Stimulated activated CD8-positive, alpha-beta memory T cell treated with anti-CD3 and anti-CD28 coated beads, Interleukin-7, amount 100 ng/mL, for 1 hour (primary cell): ENCODE data around the gene NOP9.
"Not testable (repeated sequence)": the region's sequence is repeated elsewhere in the genome, so short reads cannot be mapped to it uniquely, and the experiment has no call there.

Experiments used
- DNase-seq, 2 donors: peaks; one replicate each; pipeline ENCODE4 v3.0.0-alpha.2; 2020; ENCODE audit warnings: low read depth in 2 of 2

The NOP9 gene

DNA sequence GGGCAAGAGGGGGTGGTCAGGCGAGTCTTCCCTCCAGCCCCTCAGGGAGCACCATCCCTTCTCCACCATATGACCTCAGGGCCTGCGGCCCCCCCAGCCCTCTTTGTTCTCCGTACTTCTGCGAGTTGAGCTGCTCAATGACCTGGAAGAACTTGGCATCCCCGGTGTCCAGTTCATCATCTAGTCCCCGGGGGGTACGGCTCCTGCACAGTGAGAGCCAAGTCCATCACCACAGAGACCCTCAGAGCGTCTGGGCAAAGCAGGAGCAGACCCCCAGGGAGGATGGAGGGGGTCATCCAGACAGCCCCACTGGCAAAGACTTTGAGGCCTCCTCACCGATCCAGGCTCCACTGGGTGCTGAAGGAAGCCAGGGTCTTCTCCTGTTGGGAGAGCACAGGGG lies 26.3 kb downstream of the NOP9 start:
- DNase-seq = no peak

- no peak for DNase-seq
Measured at GRCh38 chr14:24327303-24327702, 27.7 kb downstream of the NOP9 start.

DNA sequence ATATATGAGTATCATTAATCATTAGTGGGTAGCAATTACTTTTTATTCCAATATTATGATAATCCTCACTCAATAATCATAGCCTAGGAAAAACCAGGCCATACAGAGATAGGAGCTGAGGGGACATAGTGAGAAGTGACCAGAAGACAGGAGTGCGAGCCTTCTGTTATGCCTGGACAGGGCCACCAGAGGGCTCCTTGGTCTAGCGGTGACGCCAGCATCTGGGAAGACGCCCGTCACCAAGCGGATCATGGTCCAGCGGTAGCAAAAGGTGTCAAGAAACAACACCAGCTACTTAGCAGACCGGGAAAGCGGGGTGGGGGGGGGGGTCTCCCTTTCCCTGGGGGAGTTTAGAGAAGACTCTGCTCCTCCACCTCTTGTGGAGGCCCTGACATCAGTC lies 28.3 kb downstream of the NOP9 start:
- DNase-seq = not testable (repeated sequence)

DNA sequence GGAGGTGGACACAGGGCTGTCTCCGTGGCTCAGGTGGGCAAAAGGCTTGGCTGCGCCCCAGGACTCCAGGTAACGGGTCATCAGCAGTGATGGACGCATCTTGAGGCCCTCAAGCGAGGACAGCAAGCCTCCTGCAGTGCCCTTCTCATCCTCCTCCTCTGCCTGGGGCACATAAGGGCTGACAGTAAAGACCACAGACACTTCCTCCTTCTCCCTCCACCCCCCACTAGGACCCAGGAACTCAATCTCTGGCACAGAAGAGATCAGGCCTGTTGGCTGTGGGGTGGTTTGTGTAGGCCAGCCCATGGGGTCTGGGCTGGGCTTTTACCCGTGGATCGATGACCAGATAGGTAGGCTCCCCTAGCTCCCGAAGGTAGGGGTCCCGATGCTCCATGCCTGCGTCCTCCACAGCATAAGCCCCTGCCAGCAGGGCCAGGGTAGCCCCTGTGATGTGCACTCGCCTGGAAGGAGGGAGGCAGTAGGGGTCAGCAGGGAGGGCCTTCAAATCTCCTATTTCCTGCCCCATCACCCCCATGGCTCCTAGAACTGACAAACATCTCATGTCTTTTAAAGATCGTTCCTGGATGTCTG lies 29.5 kb downstream of the NOP9 start:
- no peak for DNase-seq

- peak; percentile 33 to 58 for DNase-seq
Measured at GRCh38 chr14:24329736-24330135, 30.1 kb downstream of the NOP9 start.

DNA sequence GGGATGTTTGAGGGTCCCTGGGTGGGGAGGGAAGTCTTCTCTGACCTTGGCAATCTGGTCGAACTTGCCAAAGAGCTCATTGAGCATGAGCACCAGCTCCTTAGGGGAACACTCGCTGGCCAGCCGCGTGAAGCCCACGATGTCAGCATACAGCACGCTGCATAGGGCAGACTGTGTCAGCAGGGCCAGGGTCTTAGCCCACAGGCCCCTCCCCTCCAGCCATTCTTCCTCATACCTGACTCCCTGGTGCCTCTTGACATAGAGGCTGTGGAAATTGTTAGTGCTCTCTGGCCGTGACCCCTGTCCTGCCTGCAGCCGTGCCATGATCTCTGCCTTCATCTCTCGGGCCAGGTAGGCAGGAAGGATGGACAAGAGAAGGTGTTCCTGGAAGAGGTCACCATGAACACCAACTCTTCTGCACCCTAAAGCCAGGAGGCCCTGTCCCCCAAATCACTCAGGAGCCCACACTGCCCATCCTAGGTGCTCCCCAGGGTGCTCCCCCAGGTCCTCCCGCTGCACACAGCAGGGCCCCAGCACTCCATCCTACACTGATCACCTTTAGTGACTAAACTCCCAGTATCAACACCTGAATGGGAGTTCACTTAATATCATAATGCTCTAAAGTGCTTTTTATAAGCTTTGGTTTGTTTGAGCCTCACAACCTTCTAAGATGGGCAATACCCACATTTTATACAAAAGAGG lies 31.5 kb downstream of the NOP9 start:
- DNase-seq = no peak

GRCh38 chr14:24331731-24332267 lies 32.1 kb downstream of the NOP9 start:
- DNase-seq = no peak

- peak; percentile 59 to 65 for DNase-seq
Measured at GRCh38 chr14:24332268-24332993, 32.8 kb downstream of the NOP9 start.

DNA sequence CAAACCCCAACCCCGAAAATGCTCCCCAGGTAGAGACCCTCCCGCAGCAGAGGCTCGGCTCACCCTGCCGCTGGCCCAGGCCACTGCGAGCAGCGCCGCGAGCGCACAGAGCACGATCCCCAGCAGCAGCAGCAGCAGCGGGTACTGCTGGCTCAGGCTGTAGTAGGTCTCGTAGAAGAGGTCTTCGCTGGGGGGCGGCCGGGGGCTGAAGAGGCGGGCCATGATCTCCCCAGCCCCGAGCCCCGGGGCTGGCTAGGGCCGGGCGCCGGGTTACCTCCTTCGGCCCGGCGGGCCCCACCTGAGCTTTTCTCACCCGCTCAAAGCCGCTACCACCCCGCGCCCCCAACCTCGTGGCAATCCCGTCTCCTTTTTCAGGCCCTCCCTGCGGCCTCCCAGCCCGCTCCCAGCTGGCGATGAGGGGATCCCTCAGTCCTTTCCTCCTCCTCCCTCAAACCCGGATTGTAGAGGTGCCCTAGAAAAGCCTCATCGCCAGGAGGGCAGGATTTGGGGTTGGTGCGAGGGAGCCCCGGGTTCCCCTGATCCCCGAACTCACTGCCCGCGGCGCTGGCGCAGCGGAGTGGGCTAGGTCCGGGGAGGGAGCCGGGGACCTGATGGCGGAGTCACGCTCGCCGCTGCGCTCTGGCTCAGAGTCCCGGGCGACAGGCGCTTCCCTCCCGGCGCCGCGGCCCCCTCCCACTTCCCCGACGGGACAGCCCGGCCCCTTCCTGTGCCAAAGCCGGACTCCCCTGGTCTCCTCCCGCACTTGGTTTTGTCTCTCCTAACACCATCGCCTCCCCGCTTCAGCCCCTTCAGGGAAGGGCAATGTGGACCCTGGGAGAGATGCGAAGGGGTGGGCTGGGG lies 35.0 kb downstream of the NOP9 start, which contains the start of gene ADCY4:
TSS of gene ADCY4 (minus strand) at position 641 of the 861 bp plus-strand sequence. CDS start at position 222, 419 bp downstream.
- no peak for DNase-seq

DNA sequence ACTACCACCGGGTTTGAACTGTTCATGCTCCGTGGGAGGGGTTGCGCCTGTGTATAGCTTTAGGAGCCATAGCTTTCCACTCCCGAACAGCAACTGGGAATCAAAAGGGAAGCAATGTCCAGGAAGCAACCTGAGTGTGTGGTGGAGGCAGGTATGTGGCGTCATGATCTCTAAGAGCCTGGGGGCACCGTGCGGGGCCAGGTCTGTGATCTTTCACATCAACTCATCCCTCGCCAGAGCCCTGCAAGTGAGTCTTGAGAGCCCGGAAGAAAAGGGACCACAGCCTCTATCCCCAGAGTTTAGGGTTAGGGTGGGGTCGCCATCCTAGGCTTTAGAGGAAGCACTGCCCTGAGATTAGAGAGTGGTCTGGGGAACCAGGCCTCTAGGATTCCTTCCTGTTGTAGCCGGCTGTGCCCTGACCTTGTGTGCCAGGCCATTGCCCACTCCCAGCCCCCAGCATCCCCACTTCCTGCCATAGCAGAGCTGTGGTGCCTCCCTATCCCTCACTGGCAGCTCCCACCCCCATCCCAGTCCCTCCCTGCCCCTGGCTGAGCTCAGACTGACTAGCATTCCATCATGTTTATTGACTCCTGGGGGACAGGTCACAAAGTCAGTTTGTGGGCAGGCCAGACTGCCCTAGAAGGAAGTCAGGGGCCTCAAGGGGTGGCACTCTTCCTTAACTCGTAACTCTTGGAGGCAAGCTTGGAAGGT lies 36.0 kb downstream of the NOP9 start:
- no peak for DNase-seq

GRCh38 chr14:24337144-24337823 lies 37.6 kb downstream of the NOP9 start:
- DNase-seq = no peak

DNA sequence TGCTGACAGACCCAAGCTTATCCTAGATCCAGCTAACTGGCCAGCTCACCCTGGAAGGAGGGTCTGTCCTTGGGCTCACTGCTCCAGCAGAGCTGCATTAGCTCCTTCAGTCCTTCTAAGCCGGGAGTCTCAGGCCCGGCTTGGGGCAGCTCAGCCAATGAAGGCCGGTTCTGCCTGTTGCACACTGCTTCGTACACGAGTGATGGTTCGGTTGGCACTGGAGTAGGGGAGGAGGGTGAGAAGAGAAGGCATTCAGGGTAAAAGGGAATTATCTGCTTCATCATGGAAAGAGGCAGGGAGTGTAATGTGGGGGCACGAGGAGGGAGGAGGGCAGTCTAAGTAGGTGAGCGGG lies 38.1 kb downstream of the NOP9 start:
- DNase-seq = no peak

- no peak for DNase-seq
Measured at GRCh38 chr14:24338843-24339242, 39.2 kb downstream of the NOP9 start.

DNA sequence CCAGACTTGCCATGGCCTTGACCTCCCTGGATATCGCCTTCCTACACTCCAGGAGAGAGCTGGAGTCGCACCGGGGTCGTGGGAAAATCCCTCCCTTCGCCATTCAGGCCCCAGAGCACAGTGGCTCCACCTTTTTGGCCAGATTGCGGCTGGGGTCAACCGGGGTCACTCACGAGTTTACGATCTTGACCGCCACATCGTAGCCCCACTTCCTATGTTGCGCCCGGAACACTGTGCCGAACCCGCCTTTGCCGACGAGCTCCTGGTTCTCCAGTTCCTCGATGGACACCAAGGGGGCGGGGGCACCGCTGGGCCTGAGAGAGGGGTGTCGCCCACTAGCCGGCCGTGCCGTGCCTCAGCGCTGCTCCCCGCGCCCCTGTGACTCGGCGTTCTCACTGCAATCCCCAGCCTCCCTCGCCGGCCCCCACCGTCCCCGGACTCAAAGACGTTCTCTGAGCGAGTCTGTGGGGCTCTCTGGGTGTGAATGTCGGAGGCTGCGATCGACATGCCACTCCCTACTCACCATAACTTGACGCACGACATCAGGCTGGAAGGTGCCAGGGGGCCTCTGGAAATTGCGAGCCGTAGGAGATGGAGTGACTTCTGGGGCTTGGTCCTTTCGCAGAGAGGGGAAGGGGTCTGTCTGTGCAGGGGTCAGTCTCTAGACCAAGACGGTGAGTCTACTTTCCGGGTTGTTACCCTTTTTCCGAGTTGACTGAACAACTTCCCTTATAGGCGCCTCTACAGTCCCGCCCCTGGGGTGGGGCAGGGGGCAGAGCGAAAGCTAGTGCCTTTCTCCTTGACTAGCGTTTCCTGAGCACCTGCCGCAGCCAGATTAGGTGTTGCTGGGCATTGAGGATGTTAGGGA lies 39.9 kb downstream of the NOP9 start, which contains the start of gene RIPK3:
TSS of gene RIPK3 (minus strand) at position 708 of the 868 bp plus-strand sequence. CDS start at position 543, 165 bp downstream.
- DNase-seq = peak in 1 of 2 donors; percentile 51

DNA sequence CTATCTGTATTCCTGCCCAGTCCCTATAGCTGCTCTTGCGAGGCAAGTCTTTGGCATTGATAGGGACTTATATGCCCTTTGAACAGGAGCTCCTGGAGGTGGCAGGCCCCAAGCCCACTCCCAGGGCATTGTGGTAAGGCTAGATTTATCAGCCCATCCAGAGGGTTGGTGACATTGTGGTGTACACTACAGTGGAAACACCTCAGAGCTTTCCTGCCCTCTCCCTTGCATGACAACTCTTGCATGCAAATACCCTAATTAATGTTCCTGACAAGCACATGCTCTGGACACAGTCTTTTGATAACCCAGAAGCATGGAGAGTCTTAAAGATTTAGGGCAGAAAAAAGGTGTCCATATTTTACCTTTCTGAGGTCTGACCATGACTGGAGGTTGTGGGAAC lies 41.0 kb downstream of the NOP9 start:
- DNase-seq = no peak

GRCh38 chr14:24342889-24343288 lies 43.2 kb downstream of the NOP9 start:
- DNase-seq = no peak

- no peak for DNase-seq
Measured at GRCh38 chr14:24343795-24344660, 44.4 kb downstream of the NOP9 start.

DNA sequence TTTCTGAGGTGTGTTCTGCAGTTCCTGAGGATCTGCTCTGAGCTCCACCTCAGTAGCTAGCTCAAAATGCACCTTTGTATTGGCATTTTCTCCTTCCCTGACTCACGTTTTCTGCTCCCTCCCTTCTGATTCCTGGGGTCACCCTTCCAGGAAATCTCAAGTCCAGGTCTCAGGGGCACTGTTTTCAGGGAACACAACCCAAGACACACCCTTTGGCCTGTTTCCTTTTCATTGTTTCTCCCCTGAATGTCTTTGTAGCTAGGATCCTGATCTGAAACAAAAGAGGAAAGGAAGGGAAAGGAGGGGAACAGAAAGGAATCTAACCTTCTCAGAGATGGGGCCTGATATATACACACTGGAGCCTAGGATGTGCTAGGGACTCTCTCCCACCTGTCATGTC lies 47.5 kb downstream of the NOP9 start:
- no peak for DNase-seq
